ENCODE data around the gene OTX1. TPM values are rescaled to one million over a fixed set of nuclear protein-coding genes. Genes with fewer than 3 reads are reported as not detected.

Gene OTX1
- polyA plus RNA-seq, 1 of the 3 experiments (the other 2 are of a cell fraction): 0.20 TPM

DNA sequence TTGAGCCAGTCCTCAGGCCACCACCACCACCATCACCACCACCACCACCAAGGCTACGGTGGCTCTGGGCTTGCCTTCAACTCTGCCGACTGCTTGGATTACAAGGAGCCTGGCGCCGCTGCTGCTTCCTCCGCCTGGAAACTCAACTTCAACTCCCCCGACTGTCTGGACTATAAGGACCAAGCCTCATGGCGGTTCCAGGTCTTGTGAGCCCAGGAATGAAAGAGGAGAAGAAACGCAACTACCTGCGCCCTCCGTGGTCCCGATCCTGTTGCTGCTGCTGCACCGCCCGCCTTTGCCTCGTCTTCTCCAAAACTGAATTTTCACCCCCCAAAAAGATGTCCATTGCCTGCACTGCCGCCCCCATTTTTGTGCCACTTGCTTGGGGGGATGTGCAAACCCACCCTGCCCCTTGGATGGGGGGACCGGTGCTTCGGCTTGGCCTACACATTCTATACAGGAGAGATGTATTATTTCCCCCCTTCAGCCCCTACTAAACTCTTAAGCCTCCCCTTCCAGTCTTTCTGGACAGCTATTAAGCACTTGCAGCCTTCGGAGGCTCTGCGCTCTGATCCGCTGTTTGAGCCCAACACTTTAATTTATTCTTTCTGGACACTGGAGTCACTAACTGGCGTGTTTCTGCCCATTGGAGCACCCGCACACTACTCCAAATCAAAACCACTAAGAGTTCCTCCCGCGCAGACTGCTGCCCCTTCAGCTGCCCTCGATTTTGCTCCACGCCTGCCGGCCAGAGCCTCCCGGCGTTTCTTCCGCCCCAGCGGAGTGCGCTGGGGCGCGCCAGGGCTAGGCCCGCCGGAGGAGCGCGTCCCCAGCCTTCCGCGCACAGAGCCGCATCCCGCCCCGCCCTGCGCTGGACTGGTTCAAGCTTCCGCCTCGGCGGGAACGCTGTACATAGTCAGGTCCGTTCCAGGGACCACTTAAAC, 5.7 kb downstream of the OTX1 start:
- Histone ChIP-seq H4K20me1 (ENCODE audit: insufficient read depth) (no peaks in the 10 kb centered on the region; the same call in 1 of the 2 replicates), H3K4me3 (ENCODE audit: low read depth in 2 of 2, low read length in 1 of 2) (no peak overlapping the region), H3K9me2 (no peaks in the 10 kb centered on the region), H3K4me2 (no peak overlapping the region), H3K79me2 (ENCODE audit: insufficient read depth) (no peaks in the 10 kb centered on the region), H3F3A (replicated peaks; ENCODE audit: insufficient read depth) (no peaks in the 10 kb centered on the region), H2AFZ (ENCODE audit: low read depth) (no peak overlapping the region), H3K36me3 (replicated peaks in 1 of 2; ENCODE audit: control insufficient read depth in 1 of 2, insufficient read depth in 2 of 2, low read length in 1 of 2) (no peaks in the 10 kb centered on the region), H3K27ac (ENCODE audit: low read depth in 2 of 2, low read length in 1 of 2) (no peak overlapping the region), H3K27me3 (ENCODE audit: insufficient read depth) (peaks cover 37% of the 10 kb centered on the region), H3K9me3 (no peaks in the 10 kb centered on the region), H3K4me1 (ENCODE audit: control insufficient read depth in 1 of 2, insufficient read depth in 2 of 2, low read depth in 1 of 2, low read length in 1 of 2) (peaks cover 0 to 22% of the 10 kb centered on the region in 2 experiments; a peak in 1 of 4 replicates), H3K9ac (no peak overlapping the region)
- WGBS (ENCODE audit: low lambda C conversion rate): 48% methylated on average over 45 of the region's 49 CpGs
- TF ChIP-seq RAD21 (IDR thresholded peaks at IDR 0.05; ENCODE audit: low read length) (no peak), FOXM1 (IDR thresholded peaks at IDR 0.05; ENCODE audit: low read depth) (no peak), POLR2AphosphoS5 (IDR thresholded peaks at IDR 0.05; ENCODE audit: low read depth, low read length) (no peak), MXI1 (IDR thresholded peaks at IDR 0.05; ENCODE audit: low read depth, low read length) (no peak), SIN3A (IDR thresholded peaks at IDR 0.05; ENCODE audit: borderline replicate concordance, low read depth, low read length) (no peak), NFIC (IDR thresholded peaks at IDR 0.05; ENCODE audit: borderline replicate concordance) (no peak), USF2 (IDR thresholded peaks at IDR 0.05; ENCODE audit: borderline replicate concordance, low read depth, low read length) (no peak), MAX (IDR thresholded peaks at IDR 0.05; ENCODE audit: low read depth) (no peak), ZBTB33 (IDR thresholded peaks at IDR 0.05; ENCODE audit: borderline replicate concordance, low read depth) (no peak), CTCF (IDR thresholded peaks at IDR 0.05) (no peak), MEF2A (IDR thresholded peaks at IDR 0.05; ENCODE audit: borderline replicate concordance, low read depth) (no peak), FOSL2 (IDR thresholded peaks at IDR 0.05; ENCODE audit: borderline replicate concordance, low read depth) (no peak), IRF3 (IDR thresholded peaks at IDR 0.05; ENCODE audit: low read depth, low read length) (no peak)
- TF ChIP-seq, protein P1, sequence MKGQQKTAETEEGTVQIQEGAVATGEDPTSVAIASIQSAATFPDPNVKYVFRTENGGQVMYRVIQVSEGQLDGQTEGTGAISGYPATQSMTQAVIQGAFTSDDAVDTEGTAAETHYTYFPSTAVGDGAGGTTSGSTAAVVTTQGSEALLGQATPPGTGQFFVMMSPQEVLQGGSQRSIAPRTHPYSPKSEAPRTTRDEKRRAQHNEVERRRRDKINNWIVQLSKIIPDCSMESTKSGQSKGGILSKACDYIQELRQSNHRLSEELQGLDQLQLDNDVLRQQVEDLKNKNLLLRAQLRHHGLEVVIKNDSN (IDR thresholded peaks at IDR 0.05; ENCODE audit: borderline replicate concordance, low read depth): no peak
- peak; percentile 75 for DNase-seq
- ChIA-PET POLR2A (interaction anchor here (1.1 kb wide), 1 partner anchor 551 kb away, joined by 4 read pairs; the partner anchor contains the start of gene TMEM17), CTCF (interaction anchor here (1.3 to 1.9 kb wide), 3 partner anchors 9 to 432 kb away, joined by 3 to 4 read pairs (median 3); no protein-coding TSS in a partner anchor)
